CD4-positive, alpha-beta T cell (primary cell): ENCODE data around the gene MAP2K2. TPM values are rescaled to one million over a fixed set of nuclear protein-coding genes. Genes with fewer than 3 reads are reported as not detected.

Source experiments
- ATAC-seq: fragments of 200-7000 bp; cut with Tn5 transposase; one replicate; pipeline ENCODE4 v1.10.0; 2022; ENCODE audit warnings: mild to moderate bottlenecking; ENCODE audit not compliant: poor library complexity
- CTCF ChIA-PET: fragments of 350-600 bp; sonication (Branson Sonifier 250); formaldehyde crosslinking; loops from one replicate; lab custom pipeline; 2021; ENCODE audit warnings: antibody characterized with exemption, inconsistent platforms; lab: Charles Lee
- POLR2A ChIA-PET: fragments of 350-600 bp; sonication (Branson Sonifier 250); formaldehyde crosslinking; loops from one replicate; lab custom pipeline; 2021; ENCODE audit warnings: antibody characterized with exemption, inconsistent platforms; lab: Charles Lee
- DNase-seq, 14 experiments: peaks; one replicate each; pipeline ENCODE4 v3.0.0-alpha.2; 2013 to 2020; ENCODE audit warnings: mixed read lengths in 2 of 14
- H3K27ac ChIP-seq, 2 donors: one replicate each; pipeline versions ENCODE4 v1.5.1 to v1.7.0; 2013; ENCODE audit warnings: low read length in 2 of 2, low read depth in 1 of 2, mild to moderate bottlenecking in 1 of 2
- H3K27me3 ChIP-seq, 2 experiments: 1 replicate in 1 of 2; 2 replicates in 1 of 2; pipeline versions ENCODE4 v1.6.1 to v1.7.0; 2013; ENCODE audit warnings: low read length in 2 of 2, control low read depth in 1 of 2, mild to moderate bottlenecking in 1 of 2, moderate library complexity in 1 of 2; ENCODE audit not compliant: insufficient read depth in 2 of 2, control insufficient read depth in 1 of 2
- H3K36me3 ChIP-seq: one replicate; pipeline ENCODE4 v1.6.1; 2013; ENCODE audit warnings: low read length, control low read depth; ENCODE audit not compliant: insufficient read depth
- H3K4me1 ChIP-seq: one replicate; pipeline ENCODE4 v1.6.1; 2013; ENCODE audit warnings: low read length, control low read depth; ENCODE audit not compliant: insufficient read depth
- H3K4me3 ChIP-seq: one replicate; pipeline ENCODE4 v1.5.1; 2013; ENCODE audit warnings: mild to moderate bottlenecking, low read length, moderate library complexity
- H3K9me3 ChIP-seq, 2 experiments: 1 replicate in 1 of 2; 2 replicates in 1 of 2; pipeline versions ENCODE4 v1.6.1 to v1.7.0; 2013; ENCODE audit warnings: low read length in 2 of 2, mild to moderate bottlenecking in 2 of 2, control low read depth in 1 of 2, moderate library complexity in 1 of 2; ENCODE audit not compliant: control insufficient read depth in 1 of 2, insufficient read depth in 1 of 2
- H3K27ac Mint-ChIP-seq: one replicate; pipeline ENCODE4 v1.8.0; 2020; ENCODE audit warnings: mixed read lengths
- H3K27me3 Mint-ChIP-seq: one replicate; pipeline ENCODE4 v1.8.0; 2021; ENCODE audit warnings: mixed read lengths
- H3K36me3 Mint-ChIP-seq: one replicate; pipeline ENCODE4 v1.8.0; 2021; ENCODE audit warnings: low read depth, mixed read lengths
- H3K4me1 Mint-ChIP-seq: one replicate; pipeline ENCODE4 v1.8.0; 2021; ENCODE audit warnings: low read depth, mixed read lengths
- H3K4me3 Mint-ChIP-seq: one replicate; pipeline ENCODE4 v1.8.0; 2020; ENCODE audit warnings: mild to moderate bottlenecking, mixed read lengths
- H3K9me3 Mint-ChIP-seq: one replicate; pipeline ENCODE4 v1.8.0; 2020; ENCODE audit warnings: mixed read lengths
- intact Hi-C, 2 experiments: fragments of 100-400 bp; cut with DNase I in 1 of 2; cut with micrococcal nuclease in 1 of 2; formaldehyde crosslinking; loops; one replicate each; pipeline versions ENCODE4 v1.15.1 to v1.9.0; 2023 to 2025; cut with DNase I, micrococcal nuclease
- total RNA-seq, 174 experiments: library from RNA in 2 of 174; stranded (reverse) in 2 of 174; gene quantifications; one replicate each; pipeline ENCODE4 v1.2.3 and lab custom pipeline; 2021 to 2026
- TF ChIP-seq, protein P1 (sequence below): fragments of 200-600 bp; IDR thresholded peaks from one replicate; pipeline ENCODE4 v1.8.0; 2022; ENCODE audit warnings: antibody characterized with exemption, mild to moderate bottlenecking

MAP2K2 gene
- total RNA-seq, 2 experiments from 2014 or later, result 72.7 to 77.6 TPM

DNA sequence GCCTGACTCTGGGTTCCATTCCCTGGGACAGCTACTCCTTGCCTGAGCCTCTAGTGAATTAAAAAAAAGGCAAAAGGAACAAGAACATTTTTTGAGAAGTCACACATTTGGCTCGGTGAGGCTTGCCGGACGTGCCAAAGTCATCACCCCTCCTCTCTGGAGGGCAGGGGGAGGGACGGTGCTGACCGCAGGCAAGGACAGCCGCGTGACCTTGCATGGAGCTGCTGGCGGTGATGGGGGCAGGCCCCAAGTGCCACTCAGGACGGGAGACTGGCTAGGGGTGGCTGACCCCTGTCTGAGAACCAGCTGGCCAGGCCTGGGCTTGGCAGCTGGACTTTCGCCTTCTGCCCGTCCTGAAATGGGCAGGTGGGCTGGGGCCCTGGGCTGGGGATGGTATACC, 26.4 kb downstream of the MAP2K2 start:
- peaks cover 30% of the 10 kb centered on the region for H3K36me3 Mint-ChIP-seq
- Histone ChIP-seq H3K9me3 (no peaks in the 10 kb centered on the region), H3K4me3 (no peak overlapping the region), H3K4me1 (peaks cover 4% of the 10 kb centered on the region), H3K27me3 (no peaks in the 10 kb centered on the region), H3K36me3 (peaks cover 54% of the 10 kb centered on the region), H3K27ac (no peak overlapping the region)
- no peak overlapping the region for H3K27ac Mint-ChIP-seq
- TF ChIP-seq, protein P1, sequence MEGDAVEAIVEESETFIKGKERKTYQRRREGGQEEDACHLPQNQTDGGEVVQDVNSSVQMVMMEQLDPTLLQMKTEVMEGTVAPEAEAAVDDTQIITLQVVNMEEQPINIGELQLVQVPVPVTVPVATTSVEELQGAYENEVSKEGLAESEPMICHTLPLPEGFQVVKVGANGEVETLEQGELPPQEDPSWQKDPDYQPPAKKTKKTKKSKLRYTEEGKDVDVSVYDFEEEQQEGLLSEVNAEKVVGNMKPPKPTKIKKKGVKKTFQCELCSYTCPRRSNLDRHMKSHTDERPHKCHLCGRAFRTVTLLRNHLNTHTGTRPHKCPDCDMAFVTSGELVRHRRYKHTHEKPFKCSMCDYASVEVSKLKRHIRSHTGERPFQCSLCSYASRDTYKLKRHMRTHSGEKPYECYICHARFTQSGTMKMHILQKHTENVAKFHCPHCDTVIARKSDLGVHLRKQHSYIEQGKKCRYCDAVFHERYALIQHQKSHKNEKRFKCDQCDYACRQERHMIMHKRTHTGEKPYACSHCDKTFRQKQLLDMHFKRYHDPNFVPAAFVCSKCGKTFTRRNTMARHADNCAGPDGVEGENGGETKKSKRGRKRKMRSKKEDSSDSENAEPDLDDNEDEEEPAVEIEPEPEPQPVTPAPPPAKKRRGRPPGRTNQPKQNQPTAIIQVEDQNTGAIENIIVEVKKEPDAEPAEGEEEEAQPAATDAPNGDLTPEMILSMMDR, result no peak
- intact Hi-C loops, result no loop called here
- DNase-seq (no peak), ATAC-seq (no peak)
- H3K27me3 Mint-ChIP-seq, result no peaks in the 10 kb centered on the region
- POLR2A ChIA-PET, result no interaction called here
- no peaks in the 10 kb centered on the region for H3K9me3 Mint-ChIP-seq
- no peak overlapping the region for H3K4me3 Mint-ChIP-seq
- H3K4me1 Mint-ChIP-seq, result no peaks in the 10 kb centered on the region
- CTCF ChIA-PET, result no interaction called here

GRCh38 chr19:4096049-4096892, 27.7 kb downstream of the MAP2K2 start:
- Histone ChIP-seq H3K27ac (no peak overlapping the region), H3K36me3 (peaks cover 43% of the 10 kb centered on the region), H3K27me3 (no peaks in the 10 kb centered on the region), H3K4me1 (no peaks in the 10 kb centered on the region), H3K9me3 (no peaks in the 10 kb centered on the region), H3K4me3 (no peak overlapping the region)
- H3K4me3 Mint-ChIP-seq, result no peak overlapping the region
- CTCF ChIA-PET, result no interaction called here
- intact Hi-C loops, result no loop called here
- H3K9me3 Mint-ChIP-seq, result no peaks in the 10 kb centered on the region
- no peaks in the 10 kb centered on the region for H3K27me3 Mint-ChIP-seq
- H3K36me3 Mint-ChIP-seq, result peaks cover 26% of the 10 kb centered on the region
- POLR2A ChIA-PET, result no interaction called here
- H3K27ac Mint-ChIP-seq, result no peak overlapping the region
- H3K4me1 Mint-ChIP-seq, result no peaks in the 10 kb centered on the region
- ATAC-seq (no peak), DNase-seq (no peak)
- TF ChIP-seq, protein P1, result no peak

DNA sequence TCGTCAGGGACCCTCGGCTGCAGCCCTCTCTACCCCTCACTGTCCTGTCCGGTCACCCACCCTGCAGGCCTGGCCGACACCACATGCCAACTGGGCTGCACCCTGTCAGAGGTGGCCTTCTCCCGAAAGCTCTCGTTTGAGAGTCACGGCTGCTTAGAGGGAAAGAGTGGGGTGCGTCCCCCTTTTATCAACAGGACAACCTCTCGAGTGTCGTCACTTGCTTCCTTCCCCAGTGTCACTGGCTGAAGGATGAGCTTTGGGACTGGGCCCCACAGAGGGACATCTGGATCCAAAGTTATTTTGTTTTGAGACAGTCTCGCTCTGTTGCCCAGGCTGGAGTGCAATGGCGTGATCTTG, 28.5 kb downstream of the MAP2K2 start:
- H3K9me3 ChIP-seq, result no peaks in the 10 kb centered on the region
- Mint-ChIP-seq H3K27ac (no peak overlapping the region), H3K9me3 (no peaks in the 10 kb centered on the region), H3K36me3 (peaks cover 22% of the 10 kb centered on the region), H3K4me1 (no peaks in the 10 kb centered on the region), H3K4me3 (no peak overlapping the region), H3K27me3 (no peaks in the 10 kb centered on the region)
- intact Hi-C loops, result no loop called here
- no peak overlapping the region for H3K27ac ChIP-seq
- H3K4me3 ChIP-seq, result no peak overlapping the region
- DNase-seq (no peak), ATAC-seq (no peak)
- H3K36me3 ChIP-seq, result peaks cover 37% of the 10 kb centered on the region
- H3K4me1 ChIP-seq, result no peaks in the 10 kb centered on the region
- POLR2A ChIA-PET, result interaction anchor here (0.6 kb wide), 1 partner anchor 8 kb away, joined by 4 read pairs; no protein-coding TSS in a partner anchor
- TF ChIP-seq, protein P1, result no peak
- CTCF ChIA-PET, result no interaction called here
- H3K27me3 ChIP-seq, result no peaks in the 10 kb centered on the region
